CD4-positive, alpha-beta T cell treated with Interleukin-15 for 1 hour (primary cell): ENCODE data around the gene HOXA4.
A peak's percentile ranks its signal among the peaks of the same experiment; 100 is the strongest.

Source experiments
- DNase-seq: peaks from one replicate; pipeline ENCODE4 v3.0.0-alpha.2; 2020

Gene HOXA4

GRCh38 chr7:27102581-27103442 lies 27.7 kb downstream of the HOXA4 start, which contains the start of gene HOXA2:
Gene HOXA2, minus strand, starts transcription at chr7:27102683. Its CDS starts 183 bp downstream, at chr7:27102500.
- no peak for DNase-seq

GRCh38 chr7:27101957-27102580 lies 28.5 kb downstream of the HOXA4 start:
- no peak for DNase-seq

- DNase-seq = no peak
Measured at GRCh38 chr7:27101171-27101956, 29.2 kb downstream of the HOXA4 start.

- DNase-seq = no peak
Measured at GRCh38 chr7:27100694-27101170, 29.8 kb downstream of the HOXA4 start.

- no peak for DNase-seq
Measured at GRCh38 chr7:27099453-27100370, 30.8 kb downstream of the HOXA4 start.

- DNase-seq = no peak
Measured at GRCh38 chr7:27098578-27099451, 31.7 kb downstream of the HOXA4 start.

- no peak for DNase-seq
Measured at GRCh38 chr7:27097686-27098577, 32.6 kb downstream of the HOXA4 start.

- peak; percentile 35 for DNase-seq
Measured at GRCh38 chr7:27096768-27097514, 33.6 kb downstream of the HOXA4 start.

GRCh38 chr7:27095897-27096767 lies 34.4 kb downstream of the HOXA4 start, which contains the start of gene HOXA1:
Gene HOXA1, minus strand, starts transcription at chr7:27096000. Its CDS starts 88 bp downstream, at chr7:27095912.
- peak; percentile 86 for DNase-seq

GRCh38 chr7:27095050-27095896 lies 35.3 kb downstream of the HOXA4 start:
- no peak for DNase-seq

GRCh38 chr7:27094304-27095049 lies 36.1 kb downstream of the HOXA4 start:
- DNase-seq = no peak

- DNase-seq = no peak
Measured at GRCh38 chr7:27093184-27093895, 37.2 kb downstream of the HOXA4 start.

- no peak for DNase-seq
Measured at GRCh38 chr7:27092819-27093110, 37.8 kb downstream of the HOXA4 start.

- no peak for DNase-seq
Measured at GRCh38 chr7:27091941-27092818, 38.4 kb downstream of the HOXA4 start.

- DNase-seq = no peak
Measured at GRCh38 chr7:27091105-27091504, 39.5 kb downstream of the HOXA4 start.
